Upper lobe of left lung (tissue), 4 donors: ENCODE data around the gene FMO2.

Experiments used
- CTCF ChIP-seq, 6 experiments: fragments of 450-650 bp in 4 of 6; fragments of 200-600 bp in 2 of 6; sonication (generic) in 2 of 6; IDR thresholded peaks; one replicate each; pipeline ENCODE4 v1.5.1; 2016 to 2019; ENCODE audit warnings: antibody characterized with exemption in 6 of 6
- EP300 ChIP-seq, 4 donors: sonication (generic); formaldehyde crosslinking; IDR thresholded peaks; one replicate each; pipeline ENCODE4 v1.5.1; 2017; ENCODE audit warnings: antibody characterized with exemption in 4 of 4, control low read depth in 2 of 4
- POLR2A ChIP-seq, 4 donors: fragments of 450-650 bp; IDR thresholded peaks; one replicate each; pipeline ENCODE4 v1.5.1; 2016 to 2017; ENCODE audit warnings: antibody characterized with exemption in 4 of 4, mild to moderate bottlenecking in 2 of 4
- POLR2AphosphoS5 ChIP-seq, 2 donors: sonication (generic); formaldehyde crosslinking; IDR thresholded peaks; one replicate each; pipeline ENCODE4 v1.5.1; 2017; ENCODE audit warnings: antibody characterized with exemption in 2 of 2

- TF ChIP-seq CTCF (IDR thresholded peaks at IDR 0.05) (no peak), POLR2A (IDR thresholded peaks at IDR 0.05) (no peak), POLR2AphosphoS5 (IDR thresholded peaks at IDR 0.05) (no peak), EP300 (IDR thresholded peaks at IDR 0.05) (no peak)
These were observed 34.9 kb upstream of the FMO2 start for GRCh38 chr1:171150156-171150555.
